Measurements from ENCODE around the gene MN1.

DNA sequence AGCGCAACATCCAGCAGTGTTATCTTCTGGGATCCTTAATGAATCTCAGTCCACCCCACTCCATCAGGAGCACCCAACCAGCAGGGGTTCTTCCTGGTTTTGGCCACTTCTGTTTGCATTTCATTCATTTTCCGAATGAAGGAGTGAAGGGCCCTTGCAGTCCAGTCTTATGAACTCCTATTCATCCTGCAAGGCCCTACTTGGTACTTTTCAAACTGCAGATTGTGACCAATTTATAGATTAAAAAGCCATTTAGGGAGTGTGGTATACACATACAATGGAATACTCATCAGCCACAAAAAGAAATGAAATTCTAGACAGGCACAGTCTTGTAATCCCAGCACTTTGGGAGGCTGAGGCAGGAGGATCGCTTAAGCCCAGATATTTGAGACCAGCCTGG lies 10.2 kb upstream of the MN1 start:
- TF ChIP-seq GATA3 (IDR thresholded peaks at IDR 0.05; ENCODE audit: low read depth, low read length) = no peak
- no peak for TF ChIP-seq GATA2 (IDR thresholded peaks at IDR 0.05; ENCODE audit: low read depth, low read length)
